Pons (tissue), 1 donor: ENCODE results near the gene GRIN1.
"Not testable (repeated sequence)": the region's sequence is repeated elsewhere in the genome, so short reads cannot be mapped to it uniquely, and the experiment has no call there.

Experiments
- DNase-seq: peaks from one replicate; pipeline ENCODE4 v3.0.0-alpha.2; 2016; ENCODE audit warnings: low spot score

GRIN1 gene

GRCh38 chr9:137128862-137129455 lies 10.0 kb upstream of the GRIN1 start:
- DNase-seq, result no peak

DNA sequence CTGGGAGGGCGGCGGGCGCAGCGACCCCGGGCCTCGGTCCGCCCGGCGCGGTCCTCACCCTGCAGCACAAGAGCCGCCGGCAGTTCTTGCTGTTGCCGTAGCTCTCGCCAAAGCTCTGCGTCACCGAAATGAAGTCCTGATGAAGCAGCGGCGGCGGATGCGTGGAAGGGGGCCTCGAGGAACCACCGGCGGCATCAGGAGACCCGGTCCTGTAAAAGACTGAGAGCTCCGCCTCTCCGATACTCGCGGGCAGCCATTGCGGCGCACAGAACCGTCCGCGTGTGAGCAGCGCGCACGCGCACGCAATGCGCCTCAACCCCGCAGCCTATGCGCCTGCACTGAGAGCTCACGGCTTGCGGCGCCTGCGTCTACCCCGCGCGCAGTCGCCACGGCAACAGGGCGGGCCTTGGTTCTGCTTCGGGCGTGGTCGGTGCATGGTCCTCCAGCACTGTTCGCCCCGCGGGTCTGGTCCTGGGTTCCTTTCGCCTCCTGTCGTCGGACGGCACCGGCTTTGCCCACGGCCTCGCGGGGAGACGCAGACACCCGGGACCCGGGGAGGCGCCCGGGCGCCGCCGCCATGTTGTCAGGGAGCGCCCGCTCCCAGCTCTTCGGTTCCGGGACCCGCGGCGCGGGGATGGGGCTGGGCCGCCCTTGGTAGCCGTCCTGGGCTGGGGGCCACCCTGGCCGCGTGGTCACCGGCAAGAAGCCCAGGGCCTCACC lies 9.3 kb upstream of the GRIN1 start:
- DNase-seq, result peak; percentile 75

DNA sequence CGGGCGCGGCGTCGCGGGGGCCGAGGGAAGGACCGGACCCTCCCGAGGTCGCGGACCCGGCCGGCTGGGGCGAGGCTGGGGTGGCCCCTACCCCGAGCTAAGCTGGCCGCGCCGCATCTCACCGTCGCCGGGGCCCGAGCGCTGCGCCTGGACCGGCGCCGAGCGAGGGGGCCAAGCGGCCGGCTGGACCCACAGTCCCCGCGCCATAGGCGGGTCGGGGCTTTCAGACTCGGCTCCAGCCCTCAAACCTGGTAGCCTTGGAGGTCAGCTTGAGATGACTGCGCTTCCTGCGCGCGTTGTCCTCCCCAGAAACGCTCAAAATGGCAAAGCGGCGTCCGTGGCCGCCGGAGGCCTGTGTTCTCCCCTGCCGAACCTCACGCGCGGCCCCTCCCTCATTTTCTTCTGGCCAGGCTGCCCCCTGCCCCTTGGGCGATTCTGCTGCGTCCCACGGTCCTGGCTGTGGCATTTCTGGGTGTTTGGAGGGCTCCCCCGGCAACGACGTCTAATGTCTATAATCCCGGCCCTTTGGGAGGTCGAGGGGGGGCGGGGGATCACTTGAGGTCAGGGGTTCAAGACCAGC lies 8.7 kb upstream of the GRIN1 start:
- DNase-seq, result no peak

- DNase-seq, result no peak
Observed at GRCh38 chr9:137134191-137134590, 4.8 kb upstream of the GRIN1 start.

DNA sequence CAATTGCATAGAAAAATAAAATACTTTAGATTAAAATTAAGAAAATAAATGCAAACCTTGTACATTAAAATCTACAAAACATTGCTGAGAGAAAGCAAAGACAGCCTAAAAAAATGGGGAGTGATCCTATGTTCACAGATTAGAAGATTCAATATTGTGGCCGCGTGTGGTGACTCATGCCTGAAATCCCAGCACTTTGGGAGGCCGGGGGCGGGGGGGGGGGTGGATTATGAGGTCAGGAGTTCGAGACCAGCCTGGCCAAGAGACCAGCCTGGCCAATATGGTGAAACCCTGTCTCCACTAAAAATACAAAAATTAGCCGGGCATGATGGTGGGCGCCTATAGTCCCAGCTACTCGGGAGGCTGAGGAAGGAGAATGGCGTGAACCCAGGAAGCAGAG lies 3.8 kb upstream of the GRIN1 start:
- DNase-seq, result not testable (repeated sequence)

DNA sequence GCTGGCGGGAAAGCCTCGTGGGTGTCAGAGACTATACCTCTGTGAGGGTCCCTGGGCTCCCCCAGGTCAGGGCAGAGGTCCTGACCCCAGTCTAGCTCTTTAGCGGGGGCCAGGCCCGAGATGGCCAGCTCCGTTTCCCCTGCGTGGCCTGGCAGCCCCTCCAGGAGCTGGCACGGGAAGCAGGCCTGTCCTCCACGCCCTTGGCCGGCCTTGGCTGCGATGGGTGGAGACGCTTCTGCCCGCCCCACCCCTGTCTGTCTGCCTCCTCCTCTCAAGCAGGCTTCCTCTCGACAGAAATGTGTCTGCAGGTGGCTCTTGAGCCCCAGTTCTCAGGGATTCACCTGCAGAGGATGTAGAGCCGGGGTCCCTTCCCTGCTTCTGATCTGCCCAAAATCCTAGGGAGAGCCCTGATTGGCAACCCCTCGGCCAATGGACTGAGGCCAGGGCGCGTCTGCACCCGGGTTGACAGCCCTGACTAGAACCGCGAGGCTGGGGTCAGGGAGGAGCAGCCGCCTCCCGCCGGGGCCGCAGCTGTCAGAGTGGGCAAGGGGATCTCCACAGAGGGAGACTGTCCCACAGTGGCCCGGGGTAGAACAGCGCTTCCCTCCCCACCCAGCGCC lies 2.6 kb upstream of the GRIN1 start:
- no peak for DNase-seq

GRCh38 chr9:137136881-137137607 lies 1.9 kb upstream of the GRIN1 start:
- no peak for DNase-seq

- no peak for DNase-seq
Observed at GRCh38 chr9:137138058-137138721, 764 bp upstream of the GRIN1 start.

DNA sequence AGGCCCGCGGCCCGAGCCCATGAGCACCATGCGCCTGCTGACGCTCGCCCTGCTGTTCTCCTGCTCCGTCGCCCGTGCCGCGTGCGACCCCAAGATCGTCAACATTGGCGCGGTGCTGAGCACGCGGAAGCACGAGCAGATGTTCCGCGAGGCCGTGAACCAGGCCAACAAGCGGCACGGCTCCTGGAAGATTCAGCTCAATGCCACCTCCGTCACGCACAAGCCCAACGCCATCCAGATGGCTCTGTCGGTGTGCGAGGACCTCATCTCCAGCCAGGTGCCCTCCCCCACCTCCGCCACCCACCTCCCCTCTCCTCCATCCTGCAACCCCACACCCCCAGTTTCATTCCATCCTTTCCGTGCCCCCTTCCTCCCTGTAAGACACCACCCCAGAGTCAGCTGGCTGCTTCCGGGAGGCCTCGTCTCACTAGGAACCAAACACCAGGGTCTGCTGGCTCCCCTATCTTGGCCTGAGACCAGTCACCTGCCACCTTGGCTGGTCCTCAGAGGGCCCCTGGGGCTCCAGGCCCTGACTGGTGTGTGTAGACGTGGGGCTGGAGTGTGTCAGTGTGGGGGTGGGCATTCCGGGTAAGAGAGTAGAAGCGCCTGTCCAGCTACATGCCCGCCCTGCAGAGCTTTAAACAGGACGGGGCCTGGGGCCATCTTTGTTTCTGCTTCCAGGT lies 655 bp downstream of the GRIN1 start:
- no peak for DNase-seq

GRCh38 chr9:137140151-137141012 lies 1.4 kb downstream of the GRIN1 start:
- no peak for DNase-seq

GRCh38 chr9:137141050-137141810 lies 2.3 kb downstream of the GRIN1 start:
- DNase-seq, result no peak

GRCh38 chr9:137141976-137142936 lies 3.3 kb downstream of the GRIN1 start:
- no peak for DNase-seq

DNA sequence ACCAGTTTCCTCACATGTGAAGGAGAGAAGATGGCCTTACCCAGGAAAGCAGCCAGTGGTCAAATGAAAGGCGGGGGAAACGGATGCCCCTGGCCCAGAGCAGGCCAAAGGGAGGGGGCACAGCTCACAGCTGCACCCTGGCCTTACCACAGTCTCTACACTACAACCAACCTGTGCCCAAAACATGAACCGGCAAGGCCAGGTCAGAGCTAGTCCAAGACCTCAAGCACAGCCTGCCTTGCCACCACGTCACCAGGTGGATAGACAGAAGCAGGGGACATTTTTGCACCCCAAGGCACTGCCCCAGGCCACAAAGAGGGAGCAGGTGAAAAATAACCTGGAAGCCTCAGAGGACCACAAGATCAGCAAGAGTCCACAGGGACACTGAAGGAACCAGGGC lies 4.5 kb downstream of the GRIN1 start:
- DNase-seq, result no peak

- no peak for DNase-seq
Observed at GRCh38 chr9:137145731-137146526, 7.0 kb downstream of the GRIN1 start.

- DNase-seq, result no peak
Observed at GRCh38 chr9:137146527-137146918, 7.6 kb downstream of the GRIN1 start.

GRCh38 chr9:137147091-137147792 lies 8.3 kb downstream of the GRIN1 start:
- no peak for DNase-seq

DNA sequence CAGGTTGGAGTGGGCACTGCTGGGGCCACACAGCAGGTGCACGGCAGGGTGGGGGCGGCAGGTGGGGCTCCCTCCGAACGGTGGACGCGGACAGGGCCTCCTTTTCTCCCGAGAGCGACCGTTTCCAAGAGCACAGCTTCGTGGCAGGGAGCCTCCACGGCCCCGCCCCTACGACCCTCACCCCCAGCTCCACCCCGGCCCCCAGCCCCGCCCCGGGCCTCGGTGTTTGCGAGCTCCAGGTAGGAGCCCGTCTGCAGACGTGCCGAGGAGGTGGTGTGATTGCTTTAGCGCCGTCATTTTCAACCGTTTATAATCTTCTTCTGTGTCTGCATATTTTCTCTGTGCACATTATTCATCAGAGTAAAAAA lies 8.8 kb downstream of the GRIN1 start:
- no peak for DNase-seq
